ENCODE data around the gene PTPMT1.
A peak's percentile ranks its signal among the peaks of the same experiment; 100 is the strongest.
"Not testable (repeated sequence)": the region's sequence is repeated elsewhere in the genome, so short reads cannot be mapped to it uniquely, and the experiment has no call there.

The PTPMT1 gene

GRCh38 chr11:47536915-47537314 is 28.5 kb upstream of the PTPMT1 start:
- TF ChIP-seq, protein P1, sequence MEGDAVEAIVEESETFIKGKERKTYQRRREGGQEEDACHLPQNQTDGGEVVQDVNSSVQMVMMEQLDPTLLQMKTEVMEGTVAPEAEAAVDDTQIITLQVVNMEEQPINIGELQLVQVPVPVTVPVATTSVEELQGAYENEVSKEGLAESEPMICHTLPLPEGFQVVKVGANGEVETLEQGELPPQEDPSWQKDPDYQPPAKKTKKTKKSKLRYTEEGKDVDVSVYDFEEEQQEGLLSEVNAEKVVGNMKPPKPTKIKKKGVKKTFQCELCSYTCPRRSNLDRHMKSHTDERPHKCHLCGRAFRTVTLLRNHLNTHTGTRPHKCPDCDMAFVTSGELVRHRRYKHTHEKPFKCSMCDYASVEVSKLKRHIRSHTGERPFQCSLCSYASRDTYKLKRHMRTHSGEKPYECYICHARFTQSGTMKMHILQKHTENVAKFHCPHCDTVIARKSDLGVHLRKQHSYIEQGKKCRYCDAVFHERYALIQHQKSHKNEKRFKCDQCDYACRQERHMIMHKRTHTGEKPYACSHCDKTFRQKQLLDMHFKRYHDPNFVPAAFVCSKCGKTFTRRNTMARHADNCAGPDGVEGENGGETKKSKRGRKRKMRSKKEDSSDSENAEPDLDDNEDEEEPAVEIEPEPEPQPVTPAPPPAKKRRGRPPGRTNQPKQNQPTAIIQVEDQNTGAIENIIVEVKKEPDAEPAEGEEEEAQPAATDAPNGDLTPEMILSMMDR (conservative IDR thresholded peaks at IDR 0.05; ENCODE audit: low read depth, low read length), result no peak
- DNase-seq (ENCODE audit: low read depth), result no peak
- no peak overlapping the region for H3K4me3 ChIP-seq (ENCODE audit: low read depth, low read length)

GRCh38 chr11:47538741-47539565 is 26.4 kb upstream of the PTPMT1 start:
- no peak overlapping the region for H3K4me3 ChIP-seq (ENCODE audit: low read depth, low read length)
- TF ChIP-seq, protein P1 (conservative IDR thresholded peaks at IDR 0.05; ENCODE audit: low read depth, low read length), result no peak
- DNase-seq (ENCODE audit: low read depth), result no peak

GRCh38 chr11:47539681-47540039 is 25.7 kb upstream of the PTPMT1 start:
- DNase-seq (ENCODE audit: low read depth), result no peak
- TF ChIP-seq, protein P1 (conservative IDR thresholded peaks at IDR 0.05; ENCODE audit: low read depth, low read length), result no peak
- H3K4me3 ChIP-seq (ENCODE audit: low read depth, low read length), result no peak overlapping the region

GRCh38 chr11:47541070-47541469 is 24.3 kb upstream of the PTPMT1 start:
- TF ChIP-seq, protein P1 (conservative IDR thresholded peaks at IDR 0.05; ENCODE audit: low read depth, low read length), result no peak
- H3K4me3 ChIP-seq (ENCODE audit: low read depth, low read length), result no peak overlapping the region
- DNase-seq (ENCODE audit: low read depth), result no peak

GRCh38 chr11:47545298-47545697 is 20.1 kb upstream of the PTPMT1 start:
- TF ChIP-seq, protein P1 (conservative IDR thresholded peaks at IDR 0.05; ENCODE audit: low read depth, low read length), result no peak
- DNase-seq (ENCODE audit: low read depth), result no peak
- no peak overlapping the region for H3K4me3 ChIP-seq (ENCODE audit: low read depth, low read length)

GRCh38 chr11:47546274-47546673 is 19.1 kb upstream of the PTPMT1 start:
- not testable (repeated sequence) for DNase-seq (ENCODE audit: low read depth)

GRCh38 chr11:47550288-47551047 is 14.9 kb upstream of the PTPMT1 start:
- no peak overlapping the region for H3K4me3 ChIP-seq (ENCODE audit: low read depth, low read length)

More at GRCh38 chr11:47546274-47546673, 19.1 kb upstream of the PTPMT1 start:
- not testable (repeated sequence) for H3K4me3 ChIP-seq (ENCODE audit: low read depth, low read length)

More at GRCh38 chr11:47550288-47551047, 14.9 kb upstream of the PTPMT1 start:
- peak; percentile 51 for DNase-seq (ENCODE audit: low read depth)
- TF ChIP-seq, protein P1 (conservative IDR thresholded peaks at IDR 0.05; ENCODE audit: low read depth, low read length), result no peak

Data from choroid plexus epithelial cell (primary cell).